H9 (cell line): ENCODE data around the gene ZNF423. TPM values are rescaled to one million over a fixed set of nuclear protein-coding genes. Genes with fewer than 3 reads are reported as not detected.

Source experiments
- DNase-seq: peaks from one replicate; pipeline ENCODE4 v3.0.0-alpha.2; 2017
- H2AFZ ChIP-seq: one replicate; pipeline ENCODE4 v1.6.1; 2013; ENCODE audit warnings: mild to moderate bottlenecking, low read length, control low read depth, moderate library complexity
- H2AK5ac ChIP-seq: 2 replicates; pipeline ENCODE4 v1.6.1; 2013; ENCODE audit warnings: low read length, control low read depth, mixed read lengths; ENCODE audit not compliant: insufficient read length
- H2BK120ac ChIP-seq: one replicate; pipeline ENCODE4 v1.6.1; 2013; ENCODE audit warnings: low read depth, mild to moderate bottlenecking, low read length, control low read depth, inconsistent platforms; ENCODE audit not compliant: poor library complexity, severe bottlenecking
- H2BK12ac ChIP-seq: 2 replicates; pipeline ENCODE4 v1.6.1; 2013; ENCODE audit warnings: low read length, control low read depth, mixed read lengths, low read depth; ENCODE audit not compliant: insufficient read length
- H2BK15ac ChIP-seq: 2 replicates; pipeline ENCODE4 v1.6.1; 2013; ENCODE audit warnings: low read depth, low read length, control low read depth
- H2BK20ac ChIP-seq: one replicate; pipeline ENCODE4 v1.6.1; 2013; ENCODE audit warnings: low read depth, mild to moderate bottlenecking, low read length, control low read depth, inconsistent platforms; ENCODE audit not compliant: poor library complexity, severe bottlenecking
- H2BK5ac ChIP-seq: 2 replicates; pipeline ENCODE4 v1.6.1; 2013; ENCODE audit warnings: low read length, control low read depth, mixed read lengths; ENCODE audit not compliant: insufficient read length
- H3K14ac ChIP-seq: 2 replicates; pipeline ENCODE4 v1.6.1; 2013; ENCODE audit warnings: low read length, control low read depth; ENCODE audit not compliant: insufficient read depth
- H3K18ac ChIP-seq: 2 replicates; pipeline ENCODE4 v1.6.1; 2013; ENCODE audit warnings: low read depth, mild to moderate bottlenecking, mixed read lengths, low read length, control low read depth; ENCODE audit not compliant: insufficient read length
- H3K23ac ChIP-seq: 2 replicates; pipeline ENCODE4 v1.6.1; 2013; ENCODE audit warnings: low read length, control low read depth, mixed read lengths, low read depth; ENCODE audit not compliant: insufficient read length
- H3K23me2 ChIP-seq: 2 replicates; pipeline ENCODE4 v1.6.1; 2013; ENCODE audit warnings: low read depth, mild to moderate bottlenecking, mixed read lengths, low read length, control low read depth; ENCODE audit not compliant: insufficient read length, poor library complexity, severe bottlenecking
- H3K27ac ChIP-seq: 2 replicates; pipeline ENCODE4 v1.5.1; 2013; ENCODE audit warnings: low read length, control low read depth, mixed read lengths, low read depth; ENCODE audit not compliant: insufficient read length
- H3K27me3 ChIP-seq: 2 replicates; pipeline ENCODE4 v1.6.1; 2013; ENCODE audit warnings: low read length, control low read depth, inconsistent platforms; ENCODE audit not compliant: insufficient read depth
- H3K4ac ChIP-seq: 2 replicates; pipeline ENCODE4 v1.6.1; 2013; ENCODE audit warnings: low read depth, mild to moderate bottlenecking, control low read depth, inconsistent platforms, low read length, moderate library complexity
- H3K4me1 ChIP-seq: 2 replicates; pipeline ENCODE4 v1.6.1; 2013; ENCODE audit warnings: low read length, control low read depth, inconsistent platforms; ENCODE audit not compliant: insufficient read depth
- H3K4me2 ChIP-seq: 2 replicates; pipeline ENCODE4 v1.6.1; 2013; ENCODE audit warnings: low read length, control low read depth, mixed read lengths; ENCODE audit not compliant: insufficient read length, insufficient read depth
- H3K56ac ChIP-seq: 2 replicates; pipeline ENCODE4 v1.6.1; 2013; ENCODE audit warnings: low read depth, mild to moderate bottlenecking, mixed read lengths, low read length, control low read depth; ENCODE audit not compliant: insufficient read length
- H3K79me1 ChIP-seq: 2 replicates; pipeline ENCODE4 v1.6.1; 2013; ENCODE audit warnings: low read depth, mild to moderate bottlenecking, moderate library complexity, low read length, control low read depth, inconsistent platforms; ENCODE audit not compliant: insufficient read depth, poor library complexity, severe bottlenecking
- H3K79me2 ChIP-seq: 2 replicates; pipeline ENCODE4 v1.6.1; 2013; ENCODE audit warnings: low read length, control low read depth, inconsistent platforms; ENCODE audit not compliant: insufficient read depth
- H3K9ac ChIP-seq: 2 replicates; pipeline ENCODE4 v1.6.1; 2013; ENCODE audit warnings: low read length, control low read depth, mixed read lengths; ENCODE audit not compliant: insufficient read length; ENCODE audit errors: extremely low read depth
- H3K9me3 ChIP-seq: one replicate; pipeline ENCODE4 v1.6.1; 2013; ENCODE audit warnings: low read depth, low read length, inconsistent platforms; ENCODE audit not compliant: control insufficient read depth
- H3T11ph ChIP-seq: one replicate; pipeline ENCODE4 v1.6.1; 2013; ENCODE audit warnings: mild to moderate bottlenecking, low read length, control low read depth, inconsistent platforms
- H4K20me1 ChIP-seq: one replicate; pipeline ENCODE4 v1.6.1; 2013; ENCODE audit not compliant: control insufficient read depth, insufficient read length, insufficient read depth
- H4K5ac ChIP-seq: 2 replicates; pipeline ENCODE4 v1.6.1; 2013; ENCODE audit warnings: low read depth, mild to moderate bottlenecking, mixed read lengths, low read length, control low read depth; ENCODE audit not compliant: insufficient read length
- H4K8ac ChIP-seq: replicated peaks from 2 replicates; pipeline ENCODE4 v1.6.1; 2013; ENCODE audit warnings: low read length, control low read depth, mixed read lengths, low read depth; ENCODE audit not compliant: insufficient read length
- H4K91ac ChIP-seq: 2 replicates; pipeline ENCODE4 v1.6.1; 2013; ENCODE audit warnings: low read depth, mild to moderate bottlenecking, moderate library complexity, mixed read lengths, low read length, control low read depth; ENCODE audit not compliant: insufficient read length
- H3K27ac Mint-ChIP-seq, 3 experiments: 2 replicates in 2 of 3; 3 replicates in 1 of 3; pipeline ENCODE4 v1.8.0; 2020 to 2021; ENCODE audit warnings: mixed read lengths in 3 of 3, mild to moderate bottlenecking in 1 of 3, moderate library complexity in 1 of 3
- H3K27me3 Mint-ChIP-seq: 2 replicates; pipeline ENCODE4 v1.8.0; 2021; ENCODE audit warnings: low read depth, mild to moderate bottlenecking, moderate library complexity, mixed read lengths
- H3K36me3 Mint-ChIP-seq, 3 experiments: 2 replicates in 2 of 3; 3 replicates in 1 of 3; pipeline ENCODE4 v1.8.0; 2020 to 2021; ENCODE audit warnings: low read depth in 3 of 3, mixed read lengths in 3 of 3; ENCODE audit not compliant: insufficient read depth in 1 of 3
- H3K4me1 Mint-ChIP-seq, 2 experiments: 2 replicates each; pipeline ENCODE4 v1.8.0; 2020; ENCODE audit warnings: mixed read lengths in 2 of 2
- H3K4me3 Mint-ChIP-seq, 2 experiments: 2 replicates in 1 of 2; 3 replicates in 1 of 2; pipeline ENCODE4 v1.8.0; 2020 to 2021; ENCODE audit warnings: mild to moderate bottlenecking in 2 of 2, mixed read lengths in 2 of 2, moderate library complexity in 1 of 2
- H3K9me3 Mint-ChIP-seq, 2 experiments: 2 replicates in 1 of 2; 3 replicates in 1 of 2; pipeline ENCODE4 v1.8.0; 2020; ENCODE audit warnings: mild to moderate bottlenecking in 2 of 2, mixed read lengths in 2 of 2, moderate library complexity in 1 of 2
- WGBS: extraction: QIAGEN DNeasy Blood & Tissue Kit; methylation state at CpG from one replicate; pipeline ENCODE4 v1.1.7; 2013; ENCODE audit warnings: missing lambda C conversion rate, low lambda C conversion rate, mixed read lengths; ENCODE audit not compliant: insufficient read length; ENCODE audit errors: extremely low coverage; 5-methylcytosine and 5-hydroxymethylcytosine counted together
- total RNA-seq: library from RNA; stranded (reverse); gene quantifications from 2 replicates; pipeline ENCODE4 v1.2.1, GENCODE V29; 2021
- TF ChIP-seq, protein P1 (sequence below): fragments of 200-600 bp; sonication (generic); conservative IDR thresholded peaks from 3 replicates; pipeline ENCODE4 v1.8.0; 2021; ENCODE audit warnings: antibody characterized with exemption, mild to moderate bottlenecking

Gene ZNF423
- total RNA-seq, 1 experiment from 2014 or later: 51.5 TPM

DNA sequence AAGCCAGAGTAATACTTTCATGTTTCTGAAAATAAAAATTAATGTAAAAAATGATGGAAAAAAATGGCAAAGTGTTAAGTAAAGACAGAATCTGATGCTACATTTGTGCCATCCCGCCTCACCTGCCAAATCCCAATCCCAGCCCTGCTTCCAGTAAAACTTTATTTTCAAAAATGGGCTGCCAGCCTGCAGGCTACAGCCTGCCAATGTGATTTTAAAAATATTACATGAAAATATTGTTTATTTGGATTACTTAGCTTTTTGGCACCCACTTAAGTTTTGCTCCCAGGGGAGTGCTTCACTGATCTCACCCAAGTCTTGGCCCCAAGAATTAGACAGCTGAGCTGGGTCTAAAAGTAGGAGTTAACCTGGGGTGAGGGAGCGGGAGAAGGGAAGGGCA is 369.5 kb downstream of the ZNF423 start:
- H3K36me3 Mint-ChIP-seq: peaks cover 0 to 4% (median 1%) of the 10 kb centered on the region in 3 experiments; a peak in 2 of 7 replicates
- Histone ChIP-seq H3K79me1 (no peaks in the 10 kb centered on the region), H3K23me2 (no peaks in the 10 kb centered on the region), H2BK12ac (no peak overlapping the region), H2BK20ac (no peak overlapping the region), H3K9ac (no peak overlapping the region), H3K4me2 (no peak overlapping the region), H2AK5ac (no peak overlapping the region), H3K27ac (no peak overlapping the region), H3K14ac (no peak overlapping the region), H4K5ac (no peak overlapping the region), H3K18ac (no peak overlapping the region), H3K79me2 (no peaks in the 10 kb centered on the region), H4K91ac (no peak overlapping the region), H2BK15ac (no peak overlapping the region), H3K23ac (no peak overlapping the region), H3T11ph (no peak overlapping the region), H3K56ac (no peak overlapping the region), H4K20me1 (no peaks in the 10 kb centered on the region), H3K4ac (no peak overlapping the region), H3K9me3 (no peaks in the 10 kb centered on the region), H2BK5ac (no peak overlapping the region), H2BK120ac (no peak overlapping the region), H3K27me3 (no peaks in the 10 kb centered on the region), H4K8ac (no peak overlapping the region), H2AFZ (no peak overlapping the region), H3K4me1 (no peaks in the 10 kb centered on the region)
- peaks cover 27% of the 10 kb centered on the region for H3K27me3 Mint-ChIP-seq
- H3K27ac Mint-ChIP-seq: no peak overlapping the region
- no peaks in the 10 kb centered on the region; a peak in 1 of 5 replicates for H3K9me3 Mint-ChIP-seq
- no peak overlapping the region for H3K4me3 Mint-ChIP-seq
- WGBS: no CpG with 5 or more reads among the region's 2 CpGs
- TF ChIP-seq, protein P1, sequence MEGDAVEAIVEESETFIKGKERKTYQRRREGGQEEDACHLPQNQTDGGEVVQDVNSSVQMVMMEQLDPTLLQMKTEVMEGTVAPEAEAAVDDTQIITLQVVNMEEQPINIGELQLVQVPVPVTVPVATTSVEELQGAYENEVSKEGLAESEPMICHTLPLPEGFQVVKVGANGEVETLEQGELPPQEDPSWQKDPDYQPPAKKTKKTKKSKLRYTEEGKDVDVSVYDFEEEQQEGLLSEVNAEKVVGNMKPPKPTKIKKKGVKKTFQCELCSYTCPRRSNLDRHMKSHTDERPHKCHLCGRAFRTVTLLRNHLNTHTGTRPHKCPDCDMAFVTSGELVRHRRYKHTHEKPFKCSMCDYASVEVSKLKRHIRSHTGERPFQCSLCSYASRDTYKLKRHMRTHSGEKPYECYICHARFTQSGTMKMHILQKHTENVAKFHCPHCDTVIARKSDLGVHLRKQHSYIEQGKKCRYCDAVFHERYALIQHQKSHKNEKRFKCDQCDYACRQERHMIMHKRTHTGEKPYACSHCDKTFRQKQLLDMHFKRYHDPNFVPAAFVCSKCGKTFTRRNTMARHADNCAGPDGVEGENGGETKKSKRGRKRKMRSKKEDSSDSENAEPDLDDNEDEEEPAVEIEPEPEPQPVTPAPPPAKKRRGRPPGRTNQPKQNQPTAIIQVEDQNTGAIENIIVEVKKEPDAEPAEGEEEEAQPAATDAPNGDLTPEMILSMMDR: no peak
- H3K4me1 Mint-ChIP-seq: peaks cover 11 to 12% of the 10 kb centered on the region in 2 experiments
- no peak for DNase-seq
